ENCODE data around the gene CCDC6.

CCDC6 gene

GRCh38 chr10:59847326-59847725 lies 59.0 kb downstream of the CCDC6 start:
- TF ChIP-seq CTCF (IDR thresholded peaks at IDR 0.05; ENCODE audit: insufficient read depth, low read depth, low read length, missing control alignments): no peak
- H3K4me3 ChIP-seq (ENCODE audit: low read depth, low read length): no peak overlapping the region
- DNase-seq (ENCODE audit: low read depth): no peak

DNA sequence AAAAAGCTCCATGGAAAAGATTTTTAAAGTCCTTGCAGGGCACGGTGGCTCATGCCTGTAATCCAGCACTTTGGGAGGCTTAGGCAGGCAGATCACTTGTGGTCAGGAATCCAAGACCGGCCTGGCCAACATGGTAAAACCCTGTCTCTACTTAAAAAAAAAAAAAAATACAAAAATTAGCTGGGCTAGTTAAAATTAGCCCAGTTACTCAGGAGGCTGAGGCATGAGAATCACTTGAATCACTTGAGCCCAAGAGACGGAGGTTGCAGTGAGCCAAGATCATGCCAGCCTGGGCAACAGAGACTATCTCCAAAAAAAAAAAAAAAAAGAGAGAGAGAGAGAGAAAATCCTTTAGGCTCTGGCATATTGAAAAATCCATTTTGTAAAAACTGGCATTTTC lies 61.9 kb downstream of the CCDC6 start:
- H3K4me3 ChIP-seq (ENCODE audit: low read depth, low read length): no peak overlapping the region
- no peak for TF ChIP-seq CTCF (IDR thresholded peaks at IDR 0.05; ENCODE audit: insufficient read depth, low read depth, low read length, missing control alignments)
- DNase-seq (ENCODE audit: low read depth): no peak

DNA sequence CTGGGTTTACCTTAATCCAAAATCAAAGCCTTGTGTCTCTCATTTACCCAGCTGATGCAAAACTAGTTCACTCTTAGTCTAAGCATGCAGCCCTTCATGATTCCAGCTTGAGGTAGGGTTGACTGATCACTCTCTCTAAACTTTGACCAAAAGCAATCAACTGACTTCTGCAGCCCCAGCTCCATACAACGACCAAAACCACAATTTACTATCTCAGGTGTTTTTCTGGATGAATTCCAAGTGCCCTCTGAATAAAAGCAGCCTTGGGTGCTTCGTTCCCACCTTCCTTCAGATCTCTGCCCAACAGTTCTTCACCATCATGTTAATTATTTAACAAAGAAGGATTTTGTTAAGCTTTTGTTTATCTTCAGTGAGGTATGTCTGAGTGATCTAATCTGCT lies 62.6 kb downstream of the CCDC6 start:
- H3K4me3 ChIP-seq (ENCODE audit: low read depth, low read length): no peak overlapping the region
- TF ChIP-seq CTCF (IDR thresholded peaks at IDR 0.05; ENCODE audit: insufficient read depth, low read depth, low read length, missing control alignments): no peak
- DNase-seq (ENCODE audit: low read depth): no peak

- no peak overlapping the region for H3K4me3 ChIP-seq (ENCODE audit: low read depth, low read length)
- no peak for DNase-seq (ENCODE audit: low read depth)
- TF ChIP-seq CTCF (IDR thresholded peaks at IDR 0.05; ENCODE audit: insufficient read depth, low read depth, low read length, missing control alignments): no peak
Measured at GRCh38 chr10:59839576-59839975, 66.8 kb downstream of the CCDC6 start.

DNA sequence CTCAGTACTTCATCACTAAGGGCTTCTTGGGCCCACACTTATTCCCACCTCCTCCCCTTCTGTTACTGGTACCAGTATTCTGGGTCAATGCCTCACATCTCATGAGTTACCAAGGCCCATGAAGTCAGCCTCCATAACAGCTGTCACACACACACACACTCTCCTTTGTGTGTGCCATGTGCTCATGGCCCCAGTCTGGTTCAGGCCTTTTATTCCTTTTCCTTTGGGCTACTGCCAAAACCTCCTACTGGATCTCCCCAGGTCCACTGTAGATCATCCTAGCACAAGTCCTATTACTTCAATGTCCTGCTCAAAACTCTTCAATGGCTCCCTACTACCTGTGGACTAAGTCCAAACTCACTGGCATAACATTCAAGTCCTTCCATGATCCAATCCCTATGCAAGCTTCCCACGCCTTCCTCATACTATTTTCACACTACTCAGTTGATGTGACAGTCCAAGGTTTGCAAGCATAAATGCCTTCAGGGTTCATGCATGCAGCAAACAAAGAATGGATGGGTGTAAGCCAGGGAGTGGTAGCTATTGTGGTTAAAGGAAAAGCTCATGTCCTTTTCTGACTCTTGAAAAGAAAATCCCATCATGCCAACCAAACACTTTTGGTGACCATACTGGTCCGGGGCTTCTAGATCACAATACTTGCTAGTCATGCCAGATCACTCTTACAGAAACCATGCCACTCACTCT lies 68.1 kb downstream of the CCDC6 start:
- H3K4me3 ChIP-seq (ENCODE audit: low read depth, low read length): no peak overlapping the region
- no peak for TF ChIP-seq CTCF (IDR thresholded peaks at IDR 0.05; ENCODE audit: insufficient read depth, low read depth, low read length, missing control alignments)
- no peak for DNase-seq (ENCODE audit: low read depth)

DNA sequence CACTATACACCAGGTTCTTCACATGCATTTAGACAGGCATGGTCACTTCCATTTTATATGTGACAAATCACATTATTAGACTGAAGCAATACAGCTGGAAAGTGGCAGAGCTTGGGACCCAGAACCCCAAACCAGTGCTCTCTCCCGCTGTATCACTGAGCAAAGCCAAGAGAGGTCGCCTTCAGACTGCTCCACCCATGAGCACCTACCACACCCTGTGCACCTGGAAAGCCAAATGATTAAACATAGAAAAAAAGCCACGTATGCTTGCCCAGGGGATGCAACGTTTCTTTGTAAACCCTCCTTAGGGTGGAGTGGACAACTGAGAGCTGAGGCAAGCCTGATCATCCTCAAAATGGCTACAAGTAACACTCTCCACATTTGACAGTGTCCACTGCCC lies 72.5 kb downstream of the CCDC6 start:
- H3K4me3 ChIP-seq (ENCODE audit: low read depth, low read length): no peak overlapping the region
- no peak for TF ChIP-seq CTCF (IDR thresholded peaks at IDR 0.05; ENCODE audit: insufficient read depth, low read depth, low read length, missing control alignments)
- DNase-seq (ENCODE audit: low read depth): peak; percentile 16

GRCh38 chr10:59832506-59832905 lies 73.8 kb downstream of the CCDC6 start:
- no peak for DNase-seq (ENCODE audit: low read depth)
- TF ChIP-seq CTCF (IDR thresholded peaks at IDR 0.05; ENCODE audit: insufficient read depth, low read depth, low read length, missing control alignments): no peak
- no peak overlapping the region for H3K4me3 ChIP-seq (ENCODE audit: low read depth, low read length)
